HG03159 (cell line): Measurements from ENCODE around the gene TMEM131.
"Not testable (repeated sequence)": the region's sequence is repeated elsewhere in the genome, so short reads cannot be mapped to it uniquely, and the experiment has no call there.

Experiments
- ATAC-seq: cut with Tn5 transposase; IDR thresholded peaks from one replicate; pipeline ENCODE4 v1.9.1; 2021; ENCODE audit warnings: mild to moderate bottlenecking, moderate library complexity; ENCODE audit not compliant: unreplicated experiment

The TMEM131 gene

DNA sequence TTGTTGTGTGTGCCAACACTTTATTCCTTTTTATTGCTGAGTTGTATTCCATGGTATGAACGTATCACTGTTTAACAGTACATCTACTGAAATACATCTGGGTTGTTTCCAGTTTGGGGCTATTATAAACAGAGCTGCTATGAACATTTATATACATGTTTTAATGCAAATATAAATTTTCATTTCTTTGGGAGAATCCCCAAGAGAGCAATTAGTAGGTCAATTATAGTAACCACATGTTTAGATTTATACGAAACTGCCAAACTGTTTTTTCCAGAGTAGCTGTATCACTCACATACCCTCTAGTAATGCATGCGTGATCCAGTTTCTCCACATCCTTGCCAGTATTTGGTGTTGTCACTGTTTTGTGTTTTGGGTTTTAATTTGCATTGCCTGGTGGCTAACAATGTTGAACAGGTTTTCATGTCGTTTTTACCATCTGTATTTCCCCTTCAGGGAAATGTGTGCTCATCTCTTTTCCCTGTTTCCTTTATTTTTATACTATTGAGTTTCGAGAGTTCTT lies 81.0 kb downstream of the TMEM131 start:
- ATAC-seq = no peak

DNA sequence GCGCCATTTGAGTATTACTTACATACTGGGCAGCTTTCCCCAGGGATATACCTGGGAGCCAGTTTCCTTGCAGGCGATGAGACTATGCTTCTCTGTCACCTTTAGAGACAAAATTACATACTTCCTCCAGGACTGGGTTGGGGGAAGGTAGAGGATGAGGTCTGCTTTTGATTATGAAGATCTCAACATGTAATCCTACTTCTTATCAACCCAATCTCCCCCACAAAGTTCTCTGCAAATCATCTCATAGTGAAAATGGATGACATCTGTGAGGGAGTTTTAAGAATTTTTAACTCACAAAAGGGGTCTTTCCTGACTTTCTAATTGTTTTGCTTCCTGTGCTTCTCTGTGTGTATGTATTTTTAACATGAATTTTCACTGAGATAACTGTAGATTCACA lies 81.9 kb downstream of the TMEM131 start:
- ATAC-seq = no peak

GRCh38 chr2:97911922-97912575 lies 83.7 kb downstream of the TMEM131 start:
- ATAC-seq = no peak

- peak; percentile 67 for ATAC-seq
These were observed 84.4 kb downstream of the TMEM131 start for GRCh38 chr2:97911206-97911921.

DNA sequence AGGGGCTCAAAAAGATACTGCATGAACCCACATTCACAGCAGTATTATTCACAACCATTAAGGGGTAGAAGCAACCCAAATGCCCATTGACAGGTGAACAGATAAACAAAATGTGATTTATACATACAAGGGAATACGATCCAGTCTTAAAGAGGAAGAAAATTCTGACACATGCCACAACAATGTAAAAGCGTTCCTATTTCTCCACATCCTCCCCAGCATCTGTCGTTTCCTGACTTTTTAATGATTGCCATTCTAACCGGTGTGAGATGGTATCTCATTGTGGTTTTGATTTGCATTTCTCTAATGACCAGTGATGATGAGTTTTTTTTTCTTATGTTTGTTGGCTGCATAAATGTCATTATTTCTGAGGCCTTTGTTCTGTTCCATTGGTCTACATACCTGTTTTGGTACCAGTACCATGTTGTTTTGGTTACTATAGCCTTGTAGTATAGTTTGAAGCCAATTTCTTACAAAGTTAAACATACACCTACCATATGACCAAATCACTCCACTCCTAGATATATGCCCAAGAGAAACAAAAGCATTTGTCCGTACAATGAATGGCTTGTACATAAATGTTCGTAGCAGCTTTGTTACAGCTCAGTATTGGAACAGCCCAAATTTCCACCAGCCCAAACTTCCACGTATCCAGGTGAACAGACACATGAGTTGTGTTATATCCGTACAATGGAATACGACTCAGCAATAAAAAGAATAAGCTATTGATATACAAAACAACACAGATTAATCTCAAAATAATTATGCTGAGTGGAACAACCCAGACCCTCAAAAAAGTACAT lies 85.1 kb downstream of the TMEM131 start:
- ATAC-seq = no peak

DNA sequence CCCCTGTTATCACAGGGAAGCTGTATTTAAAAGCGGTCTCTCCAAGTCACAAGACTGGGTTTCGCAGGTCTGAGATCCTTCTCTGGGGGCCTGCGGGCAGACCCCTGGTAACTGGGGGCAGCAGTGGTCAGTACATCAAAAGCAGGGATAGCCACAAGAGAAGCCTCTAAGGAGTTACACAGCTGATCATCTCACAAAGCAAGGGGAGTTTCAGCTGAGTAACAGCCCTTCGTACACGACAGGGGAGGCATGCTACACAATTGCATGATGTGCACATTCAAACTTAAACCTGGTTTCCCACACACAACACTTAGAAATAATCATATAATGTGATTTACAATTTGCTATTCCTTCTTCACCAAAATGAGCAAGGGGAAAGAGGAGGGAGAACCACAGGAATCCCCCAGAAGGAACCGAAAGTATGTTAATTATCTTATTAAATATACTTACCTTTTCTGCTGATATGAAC lies 87.5 kb downstream of the TMEM131 start:
- no peak for ATAC-seq

DNA sequence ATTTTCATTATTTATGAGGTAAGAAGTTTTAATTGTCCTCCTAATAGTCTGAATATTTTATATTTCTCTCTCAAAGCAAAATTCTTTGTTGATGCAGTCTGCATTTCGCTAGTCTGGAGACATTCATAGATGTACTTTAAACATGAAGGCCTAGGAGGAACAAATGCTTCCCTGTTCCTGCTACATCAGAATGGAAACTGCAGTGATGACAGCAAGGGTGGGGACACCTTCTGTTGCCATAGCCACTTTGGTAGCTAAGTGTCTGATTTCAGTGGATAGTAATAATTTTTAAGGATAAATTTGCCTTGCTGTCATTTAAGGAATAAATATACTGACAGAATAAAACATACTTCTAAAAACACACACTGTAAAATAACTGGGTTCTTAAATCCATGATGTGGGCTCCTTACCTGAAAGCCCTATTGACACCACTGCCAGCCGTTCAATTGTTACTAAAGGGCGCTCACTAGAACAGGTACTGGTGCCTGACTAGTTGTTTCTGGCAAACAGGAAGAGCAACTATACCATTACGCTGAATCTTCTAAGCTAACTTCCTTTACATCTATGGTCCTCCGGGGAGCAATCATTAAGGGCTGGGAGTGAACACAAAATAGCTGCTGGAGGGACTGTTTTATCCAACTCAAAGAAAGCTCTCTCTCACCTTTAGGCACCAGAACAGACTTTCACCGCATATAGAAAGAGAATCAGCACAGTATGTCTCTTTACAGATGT lies 88.2 kb downstream of the TMEM131 start:
- no peak for ATAC-seq

DNA sequence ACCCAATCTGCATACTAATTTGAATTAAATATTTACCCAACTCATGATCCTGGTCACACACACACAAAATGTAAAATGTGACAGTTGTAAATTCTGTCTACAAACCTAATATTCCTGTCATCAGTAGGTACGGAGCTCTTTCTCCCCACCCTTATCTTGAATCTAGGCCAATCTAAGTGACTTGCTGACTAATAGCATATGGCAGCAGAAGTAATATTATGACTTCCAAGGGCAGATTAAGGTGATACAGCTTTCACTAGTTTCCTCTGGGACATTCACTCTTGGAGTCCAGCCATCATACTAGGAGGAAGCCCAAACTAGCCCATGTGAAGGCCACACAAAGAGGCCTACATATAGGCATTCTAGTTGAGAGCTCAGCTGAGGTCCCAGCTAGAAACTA lies 89.4 kb downstream of the TMEM131 start:
- no peak for ATAC-seq

- no peak for ATAC-seq
These were observed 90.5 kb downstream of the TMEM131 start for GRCh38 chr2:97905294-97905693.

DNA sequence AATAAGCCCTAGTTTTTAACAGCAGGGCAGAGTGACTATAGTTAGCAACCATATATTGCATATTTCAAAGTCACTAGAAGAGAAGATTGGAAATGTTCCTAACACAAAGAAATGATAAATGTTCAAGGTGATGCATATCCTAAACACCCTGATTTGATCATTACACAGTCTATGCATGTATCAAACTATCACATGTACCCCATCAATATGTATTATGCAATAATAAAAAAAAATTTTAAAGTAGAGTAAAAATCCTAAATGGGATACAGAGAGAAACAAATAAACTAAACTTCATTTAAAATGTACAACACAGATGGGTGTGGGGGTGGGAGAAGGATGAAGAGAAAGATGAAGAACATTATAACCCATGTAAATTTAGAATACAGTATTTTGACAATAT lies 93.9 kb downstream of the TMEM131 start:
- no peak for ATAC-seq

DNA sequence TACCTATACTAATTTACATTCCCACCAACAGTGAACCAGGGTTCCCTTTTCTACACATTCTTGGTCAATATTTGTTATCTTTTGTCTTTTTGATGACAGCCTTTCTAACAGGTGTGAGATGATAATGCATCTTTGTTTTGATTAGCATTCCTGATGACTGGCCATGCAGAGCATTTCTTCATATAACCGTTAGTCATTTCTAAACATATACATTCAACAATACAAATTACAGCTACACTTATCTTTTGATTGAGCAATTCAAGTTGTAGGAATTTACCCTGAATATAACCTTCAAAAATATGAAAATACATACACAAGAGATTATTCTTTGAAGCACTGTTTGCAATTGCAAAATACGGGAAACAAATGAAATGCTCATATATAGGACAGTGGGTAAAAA lies 94.9 kb downstream of the TMEM131 start:
- no peak for ATAC-seq

DNA sequence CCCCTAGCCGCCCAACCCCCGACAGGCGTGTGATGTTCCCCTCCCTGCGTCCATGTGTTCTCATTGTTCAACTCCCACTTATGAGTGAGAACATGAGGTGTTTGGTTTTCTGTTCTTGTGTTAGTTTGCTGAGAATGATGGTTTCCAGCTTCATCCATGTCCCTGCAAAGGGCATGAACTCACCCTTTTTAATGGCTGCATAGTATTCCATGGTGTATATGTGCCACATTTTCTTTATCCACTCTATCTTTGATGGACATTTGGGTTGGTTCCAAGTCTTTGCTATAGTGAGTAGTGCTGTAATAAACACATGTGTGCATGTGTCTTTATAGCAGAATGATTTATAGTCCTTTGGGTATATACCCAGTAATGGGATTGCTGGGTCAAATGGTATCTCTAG lies 102.7 kb downstream of the TMEM131 start:
- ATAC-seq = not testable (repeated sequence)

DNA sequence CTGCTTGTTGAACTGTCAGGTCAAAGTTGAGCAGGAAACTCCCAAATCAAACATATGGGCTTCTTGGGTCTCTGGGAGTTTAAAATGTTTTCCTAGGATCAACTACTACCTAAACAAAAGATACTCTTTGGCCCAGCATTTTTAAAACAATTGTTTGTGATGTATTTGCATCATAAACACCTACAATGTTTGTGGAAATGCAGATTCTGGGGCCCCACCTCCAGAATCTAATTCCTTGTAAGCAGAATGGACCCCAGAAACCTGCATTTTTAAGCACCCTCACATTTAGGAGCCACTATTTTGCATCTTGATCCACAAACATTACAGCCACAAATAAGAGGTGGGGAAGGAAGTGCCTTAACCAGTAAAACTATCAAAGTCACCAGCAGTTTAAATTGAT lies 104.1 kb downstream of the TMEM131 start:
- ATAC-seq = no peak

DNA sequence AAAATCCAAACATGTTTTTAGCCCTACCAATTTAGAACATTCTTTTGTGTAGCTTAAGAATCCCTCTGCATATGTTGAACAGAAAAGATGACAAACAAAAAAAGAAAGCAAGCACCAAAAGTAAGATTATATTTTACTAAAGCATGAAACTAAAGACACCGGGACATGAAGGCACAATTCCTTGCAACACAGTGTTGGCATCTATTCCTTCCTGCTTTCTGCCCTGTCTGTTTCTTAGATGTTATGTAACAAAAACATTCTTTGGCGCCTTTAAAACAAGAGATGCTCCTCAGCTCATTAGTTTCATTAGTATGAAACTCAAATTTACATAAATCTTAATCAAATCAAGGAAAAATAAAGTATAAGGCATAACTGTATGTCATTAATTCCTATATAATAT lies 106.6 kb downstream of the TMEM131 start:
- no peak for ATAC-seq

GRCh38 chr2:97885841-97886240 lies 109.9 kb downstream of the TMEM131 start:
- no peak for ATAC-seq

DNA sequence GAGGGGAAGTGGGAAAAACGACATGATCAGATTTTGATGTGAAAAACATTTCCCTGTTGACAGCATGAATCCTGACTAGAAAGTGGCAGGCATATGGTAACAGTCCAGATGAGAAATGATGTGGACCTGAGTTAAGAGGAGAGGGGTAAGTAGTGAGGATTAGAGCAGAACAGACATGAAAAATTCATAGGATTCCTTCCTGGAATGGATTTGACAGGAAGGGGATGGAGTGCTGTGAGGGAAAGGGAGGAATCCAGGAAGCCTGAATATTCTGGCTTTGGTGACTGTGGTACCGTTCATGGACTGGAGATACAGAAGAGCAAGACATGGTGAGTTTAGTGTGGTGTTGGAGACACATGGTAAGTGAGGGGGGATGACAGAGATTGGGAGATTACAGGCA lies 115.4 kb downstream of the TMEM131 start:
- no peak for ATAC-seq

GRCh38 chr2:97878865-97879264 lies 116.9 kb downstream of the TMEM131 start:
- ATAC-seq = no peak

GRCh38 chr2:97878317-97878716 lies 117.4 kb downstream of the TMEM131 start:
- not testable (repeated sequence) for ATAC-seq

- ATAC-seq = no peak
These were observed 124.5 kb downstream of the TMEM131 start for GRCh38 chr2:97871096-97871780.

GRCh38 chr2:97870396-97870843 lies 125.3 kb downstream of the TMEM131 start:
- ATAC-seq = peak; percentile 98
